Psoas muscle (tissue), 8 donors: Measurements from ENCODE around the gene SLC36A3. TPM values are rescaled to one million over a fixed set of nuclear protein-coding genes. Genes with fewer than 3 reads are reported as not detected.

Source experiments
- ATAC-seq, 4 donors: fragments of 200-7000 bp; cut with Tn5 transposase; one replicate each; pipeline ENCODE4 v1.9.1; 2020; ENCODE audit warnings: moderate library complexity in 3 of 4, mild to moderate bottlenecking in 2 of 4
- DNase-seq, 2 donors: peaks; one replicate each; pipeline ENCODE4 v3.0.0-alpha.2; 2020
- H3K27ac ChIP-seq: fragments of 200-600 bp; one replicate; pipeline ENCODE4 v1.8.0; 2022
- H3K27me3 ChIP-seq, 3 donors: fragments of 200-600 bp in 1 of 3; one replicate each; pipeline versions ENCODE4 v1.6.1 to v1.8.0; 2013 to 2022; ENCODE audit warnings: low read length in 2 of 3, mild to moderate bottlenecking in 2 of 3, moderate library complexity in 1 of 3; ENCODE audit not compliant: insufficient read depth in 3 of 3
- H3K36me3 ChIP-seq, 2 donors: fragments of 200-600 bp in 1 of 2; one replicate each; pipeline versions ENCODE4 v1.6.1 to v1.8.0; 2013 to 2022; ENCODE audit warnings: low read depth in 1 of 2, mild to moderate bottlenecking in 1 of 2, moderate library complexity in 1 of 2; ENCODE audit not compliant: insufficient read depth in 1 of 2
- H3K4me1 ChIP-seq: fragments of 200-600 bp; one replicate; pipeline ENCODE4 v1.8.0; 2022
- H3K4me3 ChIP-seq: fragments of 200-600 bp; one replicate; pipeline ENCODE4 v1.8.0; 2022; ENCODE audit warnings: mild to moderate bottlenecking
- H3K9me3 ChIP-seq: fragments of 200-600 bp; one replicate; pipeline ENCODE4 v1.8.0; 2022
- CTCF ChIP-seq: fragments of 200-600 bp; IDR thresholded peaks from one replicate; pipeline ENCODE4 v1.8.0; 2022; ENCODE audit warnings: antibody characterized with exemption
- WGBS, 3 donors: extraction: QIAGEN DNeasy Blood & Tissue Kit; methylation state at CpG; one replicate each; pipeline versions ENCODE4 v1.1.6 to v1.1.7; 2013; 5-methylcytosine and 5-hydroxymethylcytosine counted together
- intact Hi-C, 2 donors: fragments of 100-400 bp; cut with DNase I; formaldehyde crosslinking; loops; one replicate each; pipeline versions ENCODE4 v1.11.0 to v1.14.2; 2022
- polyA plus RNA-seq, 3 donors: library from polyadenylated mRNA; stranded (reverse); fragments of 200-250 nt; gene quantifications; one replicate each; pipeline ENCODE4 v1.2.3, GENCODE V29; 2013
- total RNA-seq, 4 donors: library from RNA; stranded (reverse); fragmentation: NEBNext Ultra II Directional in 2 of 4; extraction: Animal tissue kit (Norgen Biotek cat#: 25700) in 2 of 4; gene quantifications; one replicate each; pipeline versions ENCODE4 v1.2.1 to v1.2.4, GENCODE V29; 2021 to 2023
- donor health status: healthy with polysubstance abuse.
- donor health status: DM: no; HTN: no; CAD: no; lungs with moderate emphysema.
- donor health status: Bipolar disorder and iron deficiency.
- donor health status: healthy.
- donor health status: DM: yes; HTN: yes; CAD: no.
- donor health status: DM: no; HTN: no; CAD: no.
- donor health status: DM: no; HTN: no; CAD: no.
- donor health status: DM: yes; HTN: yes; CAD: no.

Gene SLC36A3
- total and polyA plus RNA-seq, 7 donors = not detected

- WGBS, 3 donors = 69 to 77% (median 73%) methylated on average over 5 of the region's 5 CpGs
- DNase-seq (no peak), ATAC-seq (no peak)
- no peak for TF ChIP-seq CTCF
- H3K27ac ChIP-seq = no peak overlapping the region
- no peak overlapping the region for H3K4me3 ChIP-seq
- H3K4me1 ChIP-seq = no peaks in the 10 kb centered on the region
- H3K36me3 ChIP-seq = no peaks in the 10 kb centered on the region
- no peaks in the 10 kb centered on the region for H3K27me3 ChIP-seq
- intact Hi-C loops = no loop called here
- H3K9me3 ChIP-seq = no peaks in the 10 kb centered on the region
These were observed 8.4 kb downstream of the SLC36A3 start for GRCh38 chr5:151295138-151295537.

- TF ChIP-seq CTCF = no peak
- DNase-seq = no peak
- ATAC-seq = no peak
- H3K9me3 ChIP-seq = no peaks in the 10 kb centered on the region
- H3K4me1 ChIP-seq = no peaks in the 10 kb centered on the region
- no peak overlapping the region for H3K4me3 ChIP-seq
- H3K36me3 ChIP-seq = no peaks in the 10 kb centered on the region
- intact Hi-C loops = no loop called here
- 44 to 56% (median 53%) methylated on average over 4 of the region's 4 CpGs for WGBS, 3 donors
- H3K27me3 ChIP-seq = no peaks in the 10 kb centered on the region
- no peak overlapping the region for H3K27ac ChIP-seq
These were observed 9.9 kb downstream of the SLC36A3 start for GRCh38 chr5:151293624-151294023.

- Histone ChIP-seq H3K27ac (no peak overlapping the region), H3K9me3 (no peaks in the 10 kb centered on the region), H3K4me3 (no peak overlapping the region), H3K4me1 (no peaks in the 10 kb centered on the region), H3K36me3 (no peaks in the 10 kb centered on the region), H3K27me3 (peaks cover 0 to 3% (median 0%) of the 10 kb centered on the region in 3 donors)
- DNase-seq = no peak
- WGBS, 3 donors = 44 to 70% (median 63%) methylated on average over 2 of the region's 2 CpGs
- TF ChIP-seq CTCF = no peak
- no peak for ATAC-seq
- intact Hi-C loops = no loop called here
These were observed 15.4 kb downstream of the SLC36A3 start for GRCh38 chr5:151288180-151288579.

- intact Hi-C loops = no loop called here
- no peak overlapping the region for H3K27ac ChIP-seq
- H3K36me3 ChIP-seq = no peaks in the 10 kb centered on the region
- no peak for DNase-seq
- H3K9me3 ChIP-seq = no peaks in the 10 kb centered on the region
- TF ChIP-seq CTCF = no peak
- no peak for ATAC-seq
- H3K27me3 ChIP-seq = peaks cover 0 to 3% (median 0%) of the 10 kb centered on the region in 3 donors
- H3K4me3 ChIP-seq = no peak overlapping the region
- no peaks in the 10 kb centered on the region for H3K4me1 ChIP-seq
- 86 to 100% (median 97%) methylated on average over 1 of the region's 1 CpG for WGBS, 3 donors
These were observed 17.3 kb downstream of the SLC36A3 start for GRCh38 chr5:151286246-151286645.

GRCh38 chr5:151285683-151286082 lies 17.9 kb downstream of the SLC36A3 start:
- DNase-seq = no peak
- Histone ChIP-seq H3K4me3 (no peak overlapping the region), H3K27me3 (peaks cover 0 to 3% (median 0%) of the 10 kb centered on the region in 3 donors), H3K36me3 (no peaks in the 10 kb centered on the region), H3K9me3 (no peaks in the 10 kb centered on the region), H3K27ac (no peak overlapping the region), H3K4me1 (no peaks in the 10 kb centered on the region)
- intact Hi-C loops = no loop called here
- WGBS, 3 donors = 62 to 66% (median 65%) methylated on average over 5 of the region's 5 CpGs
- TF ChIP-seq CTCF = no peak
- no peak for ATAC-seq
